ENCODE data around the gene P2RY8.

Gene P2RY8

DNA sequence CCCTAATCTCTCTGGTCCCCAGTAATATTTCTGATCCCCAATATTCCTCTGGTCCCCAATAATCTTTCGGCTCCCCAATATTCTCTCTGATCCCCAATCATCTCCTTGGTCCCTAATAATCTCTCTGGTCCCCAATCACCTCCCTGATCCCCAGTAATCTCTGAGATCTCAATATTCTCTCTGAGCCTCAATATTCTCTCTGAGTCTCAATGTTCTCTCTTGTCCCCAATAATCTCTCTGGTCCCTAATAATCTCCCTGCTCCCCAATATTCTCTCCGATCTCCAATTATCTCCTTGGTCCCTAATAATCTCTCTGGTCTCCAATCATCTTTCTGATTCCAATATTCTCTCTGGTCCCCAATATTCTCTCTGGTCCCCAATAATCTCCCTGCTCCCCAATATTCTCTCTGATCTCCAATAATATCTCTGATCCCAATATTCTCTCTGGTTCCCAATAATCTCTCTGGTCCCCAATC is 17.9 kb downstream of the P2RY8 start:
- Mint-ChIP-seq H3K36me3 (ENCODE audit: low read depth) (no peaks in the 10 kb centered on the region), H3K27ac (peak overlapping the region; percentile 11), H3K27me3 (no peaks in the 10 kb centered on the region), H3K9me3 (peaks cover 21% of the 10 kb centered on the region), H3K4me1 (ENCODE audit: low read depth) (peaks cover 47% of the 10 kb centered on the region), H3K4me3 (no peak overlapping the region)
- intact Hi-C loops (cut with micrococcal nuclease), result no loop called here

DNA sequence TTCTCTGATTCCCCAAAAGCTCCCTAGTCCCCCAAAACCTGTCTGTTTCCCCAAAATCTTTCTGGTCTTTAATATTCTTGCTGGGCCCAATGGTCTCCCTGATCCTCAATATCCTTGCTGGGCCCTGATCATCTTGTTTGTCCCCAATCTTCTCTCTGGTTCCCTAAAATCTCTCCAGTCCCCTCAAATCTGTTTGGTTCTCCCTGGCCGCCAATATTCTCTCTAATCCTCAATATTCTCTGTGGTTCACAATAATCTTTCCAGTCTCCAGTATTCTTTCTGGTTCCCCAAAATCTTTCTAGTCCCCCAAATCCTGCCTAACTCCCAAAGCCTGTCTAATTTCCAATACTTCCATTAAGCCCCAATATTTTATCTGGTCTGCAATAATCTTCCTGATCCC is 18.5 kb downstream of the P2RY8 start:
- Mint-ChIP-seq H3K4me1 (ENCODE audit: low read depth) (peaks cover 47% of the 10 kb centered on the region), H3K9me3 (peaks cover 21% of the 10 kb centered on the region), H3K27ac (peak overlapping the region; percentile 11), H3K4me3 (no peak overlapping the region), H3K36me3 (ENCODE audit: low read depth) (peaks cover 2% of the 10 kb centered on the region), H3K27me3 (no peaks in the 10 kb centered on the region)
- intact Hi-C loops (cut with micrococcal nuclease), result no loop called here

DNA sequence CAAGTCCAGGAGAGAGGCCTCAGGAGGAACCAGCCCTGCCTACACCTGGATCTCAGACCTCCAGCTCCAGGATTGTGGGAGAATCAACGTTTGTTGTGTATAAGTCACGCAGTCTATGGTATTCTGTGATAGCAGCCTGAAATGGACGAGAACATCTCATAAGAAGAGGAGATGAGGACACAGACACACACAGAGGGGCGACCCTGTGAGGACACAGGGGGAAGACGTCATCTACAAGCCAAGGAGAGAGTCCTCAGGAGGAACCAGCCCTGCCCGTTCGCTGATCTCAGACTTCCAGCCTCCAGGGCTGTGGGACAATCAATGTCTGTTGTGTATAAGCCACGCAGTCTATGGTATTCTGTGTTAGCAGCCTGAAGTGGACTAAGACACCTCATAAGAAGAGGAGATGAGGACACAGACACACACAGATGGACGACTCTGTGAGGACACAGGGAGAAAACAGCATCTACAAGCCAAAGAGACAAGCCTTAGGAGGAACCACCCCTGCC is 20.3 kb downstream of the P2RY8 start:
- Mint-ChIP-seq H3K9me3 (peaks cover 21% of the 10 kb centered on the region), H3K27ac (peak overlapping the region; percentile 23), H3K27me3 (no peaks in the 10 kb centered on the region), H3K4me1 (ENCODE audit: low read depth) (peaks cover 51% of the 10 kb centered on the region), H3K36me3 (ENCODE audit: low read depth) (peaks cover 16% of the 10 kb centered on the region), H3K4me3 (no peak overlapping the region)
- intact Hi-C loops (cut with micrococcal nuclease), result loop anchor here (1.0 kb wide), 1 partner anchor 11 kb away; no protein-coding TSS in a partner anchor

DNA sequence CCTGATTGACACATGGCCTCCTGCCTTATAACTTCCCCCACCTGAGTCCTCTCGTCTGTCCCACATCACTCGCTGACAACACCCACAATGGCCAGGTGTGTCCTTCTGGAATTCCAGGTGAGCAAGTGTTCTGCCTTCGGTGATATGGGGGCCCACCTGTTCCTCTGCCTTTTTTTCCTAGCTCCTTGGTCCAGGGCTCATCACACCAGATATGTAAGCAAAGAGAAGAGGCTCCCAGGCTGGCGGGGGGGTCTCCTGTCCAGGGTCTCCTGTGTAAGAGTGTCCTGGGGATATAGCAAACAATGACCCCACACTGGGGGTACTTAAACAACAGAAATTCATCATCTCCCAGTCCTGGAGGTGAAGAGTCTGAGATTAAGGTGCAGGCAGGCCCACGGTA is 25.2 kb downstream of the P2RY8 start:
- Mint-ChIP-seq H3K4me1 (ENCODE audit: low read depth) (peaks cover 18% of the 10 kb centered on the region), H3K27ac (peak overlapping the region; percentile 30), H3K36me3 (ENCODE audit: low read depth) (peaks cover 23% of the 10 kb centered on the region), H3K4me3 (no peak overlapping the region), H3K9me3 (no peaks in the 10 kb centered on the region), H3K27me3 (peaks cover 10% of the 10 kb centered on the region)
- intact Hi-C loops (cut with micrococcal nuclease), result no loop called here

DNA sequence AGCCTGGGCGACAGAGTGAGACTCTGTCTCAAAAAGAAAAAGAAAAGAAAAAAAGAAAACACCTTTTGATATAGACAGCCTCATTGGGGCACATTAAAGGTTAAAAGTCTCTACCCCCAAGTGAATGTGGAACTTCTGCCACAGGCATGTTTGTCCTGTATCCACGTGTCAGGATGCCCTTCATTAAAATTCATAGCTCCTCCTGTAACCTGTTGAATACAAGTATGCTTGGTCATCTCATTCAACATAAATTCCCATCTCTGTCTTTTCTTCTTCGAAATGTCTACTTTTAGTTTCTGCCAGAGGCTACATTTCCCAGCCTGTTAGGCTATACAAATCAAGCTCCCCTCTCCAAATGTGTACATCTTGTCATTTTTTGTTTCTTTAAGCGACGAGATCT is 25.8 kb downstream of the P2RY8 start:
- H3K4me3 Mint-ChIP-seq, result no peak overlapping the region
- H3K4me1 Mint-ChIP-seq (ENCODE audit: low read depth), result peaks cover 11% of the 10 kb centered on the region

DNA sequence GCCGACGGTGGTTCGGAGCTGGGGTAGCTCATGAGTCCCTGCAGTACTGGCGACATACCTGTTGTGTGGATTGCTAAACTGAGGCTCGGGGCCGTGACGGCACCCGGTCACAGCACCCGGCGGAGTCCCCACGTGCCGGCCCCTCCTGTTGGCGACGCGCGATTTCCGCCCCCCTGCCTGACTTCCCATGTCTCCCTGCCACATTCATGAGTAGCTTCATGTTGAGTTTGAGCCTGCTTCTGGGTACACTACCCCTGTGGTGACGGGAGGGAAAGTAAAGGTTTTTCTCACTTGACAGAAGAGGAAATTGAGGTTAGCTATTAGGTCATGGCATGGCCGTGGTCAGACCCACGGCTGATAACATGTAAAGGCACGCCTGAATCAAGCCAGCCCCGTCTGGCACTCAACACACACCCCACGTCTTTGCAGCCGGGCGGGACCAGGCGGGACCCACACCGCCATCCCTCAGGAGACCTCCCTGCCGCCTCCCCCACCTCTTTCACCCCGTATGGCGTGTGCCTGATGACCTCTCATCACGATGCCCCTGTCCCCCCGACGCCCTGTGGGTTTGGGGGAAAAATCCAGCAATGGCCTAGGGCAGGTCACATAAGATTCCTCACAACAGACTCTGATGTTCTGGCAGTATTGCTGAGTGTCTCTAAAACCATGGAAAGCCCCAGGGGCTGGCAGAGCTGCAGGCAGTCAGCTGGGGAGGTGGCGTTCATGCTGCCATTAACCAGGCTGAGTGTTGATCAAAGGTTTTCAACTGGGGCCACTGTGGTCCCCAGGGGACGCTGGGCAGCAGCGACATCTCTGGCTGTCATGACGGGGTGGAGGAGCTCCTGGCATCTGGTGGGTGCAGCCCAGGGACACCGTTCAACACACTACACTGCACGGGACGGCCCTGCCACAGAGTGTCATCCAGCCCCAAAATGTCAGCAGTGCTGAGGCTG is 29.2 kb downstream of the P2RY8 start:
- Mint-ChIP-seq H3K36me3 (ENCODE audit: low read depth) (peaks cover 15% of the 10 kb centered on the region), H3K27me3 (peaks cover 14% of the 10 kb centered on the region), H3K4me3 (no peak overlapping the region), H3K9me3 (no peaks in the 10 kb centered on the region), H3K27ac (peak overlapping the region; percentile 66), H3K4me1 (ENCODE audit: low read depth) (peaks cover 28% of the 10 kb centered on the region)
- intact Hi-C loops (cut with micrococcal nuclease), result no loop called here

More for the DNA sequence above, 25.8 kb downstream of the P2RY8 start:
- H3K9me3 Mint-ChIP-seq, result no peaks in the 10 kb centered on the region
- intact Hi-C loops (cut with micrococcal nuclease), result no loop called here
- peaks cover 11% of the 10 kb centered on the region for H3K27me3 Mint-ChIP-seq
- peaks cover 23% of the 10 kb centered on the region for H3K36me3 Mint-ChIP-seq (ENCODE audit: low read depth)
- peak overlapping the region; percentile 30 for H3K27ac Mint-ChIP-seq

DNA sequence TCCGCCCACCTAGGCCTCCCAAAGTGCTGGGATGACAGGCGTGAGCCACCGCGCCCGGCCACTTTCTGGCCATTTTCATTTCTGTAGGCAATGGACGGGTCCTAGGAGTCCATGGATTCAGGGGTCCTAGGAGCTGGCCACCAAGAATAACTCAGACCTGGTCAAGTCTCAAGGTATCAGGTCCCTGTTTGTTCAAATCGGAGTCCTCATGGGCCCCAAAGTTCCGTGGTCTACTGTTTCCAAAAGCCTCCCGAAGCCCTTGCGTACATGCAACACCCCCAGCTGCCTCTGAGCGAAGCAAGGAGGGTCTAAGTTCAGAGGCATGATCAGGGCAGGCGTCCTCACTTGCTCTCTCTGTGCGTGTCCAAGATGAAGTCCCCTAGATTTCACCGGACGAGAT is 30.1 kb downstream of the P2RY8 start:
- peaks cover 35% of the 10 kb centered on the region for H3K4me1 Mint-ChIP-seq (ENCODE audit: low read depth)
- peaks cover 14% of the 10 kb centered on the region for H3K27me3 Mint-ChIP-seq
- H3K36me3 Mint-ChIP-seq (ENCODE audit: low read depth), result peaks cover 10% of the 10 kb centered on the region
- H3K4me3 Mint-ChIP-seq, result no peak overlapping the region
- no peaks in the 10 kb centered on the region for H3K9me3 Mint-ChIP-seq
- intact Hi-C loops (cut with micrococcal nuclease), result no loop called here
- no peak overlapping the region for H3K27ac Mint-ChIP-seq

DNA sequence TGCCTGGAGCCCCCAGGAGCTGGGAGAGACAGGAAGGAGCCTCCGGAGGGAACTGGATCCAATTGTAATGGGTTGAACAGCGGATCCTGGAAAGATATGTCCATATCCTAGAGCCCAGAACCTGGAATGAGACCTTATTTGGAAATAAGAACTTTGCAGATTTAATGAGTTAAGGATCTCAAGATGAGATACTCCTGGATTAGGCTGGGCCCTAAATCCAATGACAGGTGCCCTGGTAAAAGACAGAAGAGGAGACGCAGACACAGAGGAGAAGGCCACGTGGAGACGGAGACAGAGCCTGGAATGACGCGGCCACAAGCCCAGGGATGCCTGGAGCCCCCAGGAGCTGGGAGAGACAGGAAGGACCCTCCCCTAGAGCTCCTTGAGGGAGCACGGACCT is 34.1 kb downstream of the P2RY8 start:
- Mint-ChIP-seq H3K27ac (peak overlapping the region; percentile 84), H3K9me3 (no peaks in the 10 kb centered on the region), H3K4me3 (no peak overlapping the region), H3K36me3 (ENCODE audit: low read depth) (no peaks in the 10 kb centered on the region), H3K27me3 (peaks cover 12% of the 10 kb centered on the region), H3K4me1 (ENCODE audit: low read depth) (peaks cover 34% of the 10 kb centered on the region)
- intact Hi-C loops (cut with micrococcal nuclease), result loop anchor here (5.0 kb wide), 2 partner anchors 34 to 36 kb away; partner anchors contain the start of gene P2RY8

DNA sequence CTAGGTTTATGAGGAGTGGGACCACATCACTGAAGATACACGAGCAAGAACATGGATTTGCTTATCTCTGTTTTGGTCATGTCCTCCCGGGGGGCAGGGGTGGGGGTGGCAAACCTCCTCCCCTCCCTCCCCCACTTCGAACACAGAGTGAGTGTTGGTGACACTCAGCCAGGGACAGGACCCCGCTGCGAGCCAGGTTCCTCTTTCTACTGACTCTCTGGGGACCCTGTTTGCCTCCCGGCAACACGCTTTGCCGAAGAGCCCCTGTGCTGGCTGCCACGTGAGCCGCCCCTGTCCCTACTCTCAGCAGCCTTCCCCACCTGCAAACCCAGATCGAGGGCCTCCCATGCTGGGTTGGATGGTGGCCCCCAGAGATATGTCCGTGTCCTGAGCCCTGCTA is 34.7 kb downstream of the P2RY8 start:
- peaks cover 34% of the 10 kb centered on the region for H3K4me1 Mint-ChIP-seq (ENCODE audit: low read depth)
- peaks cover 8% of the 10 kb centered on the region for H3K27me3 Mint-ChIP-seq
- intact Hi-C loops (cut with micrococcal nuclease), result loop anchor here (5.0 kb wide), 2 partner anchors 35 kb away; partner anchors contain the start of gene P2RY8
- H3K4me3 Mint-ChIP-seq, result no peak overlapping the region
- no peaks in the 10 kb centered on the region for H3K36me3 Mint-ChIP-seq (ENCODE audit: low read depth)
- peak overlapping the region; percentile 84 for H3K27ac Mint-ChIP-seq
- H3K9me3 Mint-ChIP-seq, result no peaks in the 10 kb centered on the region

DNA sequence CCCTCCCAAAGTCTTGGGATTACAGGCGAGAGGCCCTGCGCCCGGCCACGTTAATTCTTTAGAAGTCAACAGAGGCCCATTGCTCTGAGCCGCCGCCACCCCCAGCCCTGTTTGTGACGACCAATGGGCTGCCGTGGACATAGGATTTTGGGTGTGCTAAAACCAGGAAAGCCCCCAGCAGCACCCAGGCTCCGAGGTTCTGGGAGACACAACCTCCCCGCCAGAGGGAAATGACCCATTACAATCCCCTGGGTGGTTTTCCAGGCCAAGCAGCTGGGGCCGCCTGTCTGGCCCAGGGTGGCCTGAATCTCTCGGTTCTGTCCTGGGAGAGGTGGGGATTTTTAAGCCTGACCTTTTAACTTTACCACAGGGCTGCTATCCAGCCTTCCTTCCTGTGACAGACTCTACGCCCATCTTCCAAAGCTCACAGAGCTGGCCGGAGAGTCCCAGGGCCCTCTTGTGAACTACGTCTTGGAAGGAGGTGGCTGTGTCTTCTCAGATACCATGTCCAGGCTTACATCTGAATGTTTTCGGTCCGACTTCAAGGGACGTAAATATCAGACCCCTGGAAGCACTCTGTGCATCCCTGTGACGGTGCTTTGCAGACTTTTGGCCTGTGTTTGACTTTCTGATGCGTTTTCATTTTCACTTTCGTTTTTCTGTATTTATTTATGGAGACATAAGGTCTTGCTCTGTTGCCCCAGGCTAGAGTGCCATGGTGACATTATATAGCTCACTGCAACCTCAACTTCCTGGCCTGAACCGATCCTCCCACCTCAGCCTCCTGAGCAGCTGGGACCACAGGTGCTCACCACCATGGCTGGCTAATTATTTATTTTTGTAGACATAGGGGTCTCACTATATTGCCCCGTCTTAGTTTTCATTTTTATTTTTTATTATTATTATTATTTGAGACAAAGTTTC is 36.0 kb downstream of the P2RY8 start:
- Mint-ChIP-seq H3K4me3 (no peak overlapping the region), H3K27ac (peak overlapping the region; percentile 50)
- intact Hi-C loops (cut with micrococcal nuclease), result loop anchor here (5.0 kb wide), 2 partner anchors 34 to 36 kb away; partner anchors contain the start of gene P2RY8

DNA sequence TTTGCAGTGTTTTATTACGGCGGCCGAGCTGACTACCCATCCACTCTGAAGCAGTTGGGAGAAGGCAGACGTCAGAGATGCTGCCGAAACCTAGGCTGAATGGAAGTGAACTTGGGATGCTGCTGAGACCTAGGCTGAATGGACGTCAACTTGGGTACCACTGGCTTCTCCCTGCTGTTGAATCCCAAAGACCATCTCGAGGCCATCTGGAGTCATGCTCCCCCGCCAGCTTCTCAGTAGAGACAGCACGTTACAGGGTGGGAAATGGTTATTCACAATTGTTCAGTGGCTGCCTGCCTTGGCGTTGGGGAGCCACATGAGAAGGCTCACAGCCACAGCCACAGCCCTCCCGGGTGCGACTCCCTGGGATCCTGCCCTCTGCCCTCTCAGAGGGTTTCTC is 40.9 kb downstream of the P2RY8 start:
- intact Hi-C loops (cut with micrococcal nuclease), result no loop called here
- no peak overlapping the region for H3K4me3 Mint-ChIP-seq
- H3K36me3 Mint-ChIP-seq (ENCODE audit: low read depth), result peaks cover 8% of the 10 kb centered on the region
- no peak overlapping the region for H3K27ac Mint-ChIP-seq
- no peaks in the 10 kb centered on the region for H3K9me3 Mint-ChIP-seq
- H3K27me3 Mint-ChIP-seq, result peaks cover 8% of the 10 kb centered on the region
- H3K4me1 Mint-ChIP-seq (ENCODE audit: low read depth), result peaks cover 23% of the 10 kb centered on the region

More for the DNA sequence above, 36.0 kb downstream of the P2RY8 start:
- H3K9me3 Mint-ChIP-seq, result no peaks in the 10 kb centered on the region
- H3K36me3 Mint-ChIP-seq (ENCODE audit: low read depth), result no peaks in the 10 kb centered on the region
- H3K4me1 Mint-ChIP-seq (ENCODE audit: low read depth), result peaks cover 34% of the 10 kb centered on the region
- H3K27me3 Mint-ChIP-seq, result peaks cover 3% of the 10 kb centered on the region

DNA sequence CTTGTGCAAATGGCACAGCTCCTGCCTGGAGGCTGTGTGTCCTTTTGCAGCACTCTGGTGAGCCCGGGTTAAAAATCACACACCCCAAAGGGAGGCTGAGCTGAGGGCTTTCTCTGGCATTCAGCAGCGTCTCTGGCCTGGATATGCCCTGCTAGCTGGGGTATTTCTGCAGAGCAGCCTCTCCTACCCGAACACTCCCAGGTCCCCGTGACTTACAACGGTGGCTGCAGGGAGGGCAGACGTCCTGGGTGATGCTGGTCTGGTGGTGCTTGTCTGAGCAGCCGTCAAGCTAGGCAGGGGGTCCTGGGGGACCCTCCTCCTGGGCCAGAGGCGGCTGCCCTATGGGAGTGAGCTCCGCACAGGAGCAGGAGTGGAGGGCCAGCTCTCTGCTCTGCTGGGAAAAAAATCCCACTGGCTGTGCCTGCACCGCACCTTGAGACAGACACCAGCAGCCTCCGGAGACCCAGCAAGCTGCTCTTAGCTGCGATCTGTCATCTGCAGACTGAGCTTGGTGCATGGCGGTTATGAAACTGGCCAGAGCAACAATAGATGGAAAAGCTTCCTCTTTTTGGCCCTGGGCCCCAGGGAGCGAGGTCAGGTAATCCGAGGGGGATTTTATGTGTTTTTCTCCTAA is 43.0 kb downstream of the P2RY8 start:
- H3K36me3 Mint-ChIP-seq (ENCODE audit: low read depth), result peaks cover 9% of the 10 kb centered on the region
- peaks cover 20% of the 10 kb centered on the region for H3K4me1 Mint-ChIP-seq (ENCODE audit: low read depth)
- H3K9me3 Mint-ChIP-seq, result no peaks in the 10 kb centered on the region
- peaks cover 8% of the 10 kb centered on the region for H3K27me3 Mint-ChIP-seq
- H3K4me3 Mint-ChIP-seq, result peak overlapping the region; percentile 20
- H3K27ac Mint-ChIP-seq, result no peak overlapping the region
- intact Hi-C loops (cut with micrococcal nuclease), result loop anchor here (5.0 kb wide), 1 partner anchor 33 kb away; no protein-coding TSS in a partner anchor

DNA sequence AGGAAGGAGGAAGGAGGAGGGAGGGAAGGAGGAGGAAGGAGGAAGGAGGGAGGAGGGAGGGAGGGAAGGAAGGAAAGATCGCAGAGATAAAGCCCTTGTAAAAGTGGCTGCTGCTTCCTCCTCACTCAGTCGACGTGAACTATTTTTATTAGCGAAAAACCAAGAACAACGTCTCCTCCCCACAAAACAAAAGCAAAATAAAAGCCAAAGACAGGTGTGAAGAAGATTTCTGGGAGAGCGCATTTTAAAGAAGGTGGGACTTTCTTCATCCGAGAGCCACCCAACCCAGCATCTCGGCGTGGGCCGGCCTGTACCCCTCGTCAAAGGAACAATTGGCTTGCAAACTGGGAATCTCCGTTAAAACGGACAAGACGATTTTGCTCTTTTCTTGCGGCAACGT is 43.6 kb downstream of the P2RY8 start:
- H3K4me1 Mint-ChIP-seq (ENCODE audit: low read depth), result peaks cover 20% of the 10 kb centered on the region
- H3K27me3 Mint-ChIP-seq, result peaks cover 8% of the 10 kb centered on the region
- intact Hi-C loops (cut with micrococcal nuclease), result loop anchor here (5.0 kb wide), 1 partner anchor 34 kb away; no protein-coding TSS in a partner anchor
- H3K36me3 Mint-ChIP-seq (ENCODE audit: low read depth), result peaks cover 9% of the 10 kb centered on the region
- no peaks in the 10 kb centered on the region for H3K9me3 Mint-ChIP-seq
- H3K4me3 Mint-ChIP-seq, result no peak overlapping the region
- H3K27ac Mint-ChIP-seq, result no peak overlapping the region

Data from dendritic cell treated with granulocyte-macrophage colony-stimulating factor and Interleukin-4, amounts not matched to agents 40 ng/mL and 50 ng/mL, for 4 days (primary cell).